ENCODE results near the gene IRAK4. TPM values are rescaled to one million over a fixed set of nuclear protein-coding genes. Genes with fewer than 3 reads are reported as not detected.
"Not testable (repeated sequence)": the region's sequence is repeated elsewhere in the genome, so short reads cannot be mapped to it uniquely, and the experiment has no call there.

IRAK4 gene
- 22.4 TPM for polyA plus RNA-seq (ENCODE audit: insufficient read length)
- long read RNA-seq, donor 1, full-length matches to known transcripts, result 2 of 2 reads
- long read RNA-seq, donor 1, partial matches to known transcripts, result 0 of 2 reads
- long read RNA-seq, donor 1, other reads (novel, unspliced or antisense), result 0 of 2 reads
- long read RNA-seq, donor 2, partial matches to known transcripts, result 0 of 2 reads
- long read RNA-seq, donor 2, other reads (novel, unspliced or antisense), result 0 of 2 reads
- long read RNA-seq, donor 3, full-length matches to known transcripts, result 2 of 11 reads
- long read RNA-seq, donor 3, partial matches to known transcripts, result 9 of 11 reads
- long read RNA-seq, donor 3, other reads (novel, unspliced or antisense), result 0 of 11 reads
- long read RNA-seq, donor 4, result 0 reads
- long read RNA-seq, donor 5, full-length matches to known transcripts, result 1 of 33 reads
- long read RNA-seq, donor 5, partial matches to known transcripts, result 0 of 33 reads
- long read RNA-seq, donor 5, other reads (novel, unspliced or antisense), result 32 of 33 reads
- long read RNA-seq, donor 6, full-length matches to known transcripts, result 3 of 3 reads
- long read RNA-seq, donor 6, partial matches to known transcripts, result 0 of 3 reads
- long read RNA-seq, donor 6, other reads (novel, unspliced or antisense), result 0 of 3 reads
- long read RNA-seq, donor 7, partial matches to known transcripts, result 11 of 14 reads
- long read RNA-seq, donor 7, other reads (novel, unspliced or antisense), result 0 of 14 reads
- long read RNA-seq, donor 8, result 0 reads

DNA sequence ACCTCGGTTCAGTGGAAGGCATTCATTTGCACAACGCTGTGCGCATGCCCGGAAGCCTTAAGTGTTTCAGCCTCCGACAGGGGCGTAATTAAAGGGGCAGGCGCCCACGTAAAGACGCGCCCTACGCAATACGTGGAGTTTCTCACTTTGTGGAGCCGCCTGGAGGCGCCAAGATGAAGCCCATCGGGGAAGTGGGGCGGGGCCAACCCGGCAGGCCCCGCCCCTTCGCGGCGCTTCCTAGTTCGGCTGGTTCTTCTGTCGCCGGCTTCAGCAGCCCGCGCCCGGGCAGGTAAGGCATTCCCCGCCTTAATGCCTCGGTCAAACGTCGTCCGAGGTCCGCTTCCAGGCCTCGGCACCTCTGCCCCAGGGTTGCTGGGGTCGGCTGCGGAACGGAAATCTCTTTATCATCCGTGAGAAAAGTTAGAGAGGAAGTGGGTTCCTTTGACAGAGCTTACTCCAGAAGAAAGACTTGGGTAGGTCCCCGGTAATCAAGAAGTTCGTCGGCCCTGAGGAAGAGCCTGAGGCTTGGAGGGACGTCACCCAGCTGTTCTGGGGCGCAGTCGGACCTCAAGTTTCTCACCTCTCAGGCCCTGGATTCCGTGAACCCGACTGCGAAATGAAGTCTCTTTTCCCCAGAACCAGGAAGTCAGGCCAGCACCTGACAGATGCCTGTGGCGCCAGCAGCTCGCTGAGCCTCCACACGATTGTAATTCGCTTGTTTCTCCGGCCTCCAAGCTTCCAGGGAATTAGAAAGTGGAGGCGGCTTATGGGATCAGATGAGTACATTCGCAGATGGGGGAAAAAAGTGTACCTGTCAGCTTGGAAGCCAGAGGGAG, at the start of gene IRAK4, which contains the start of gene PUS7L:
Gene IRAK4, plus strand, starts transcription at position 224 of the 836 bp plus-strand sequence. CDS start 9,161 bp downstream, outside the sequence.
Gene PUS7L, minus strand, starts transcription at position 63 of the 836 bp plus-strand sequence. CDS start 3,545 bp downstream, outside the sequence.
- DNase-seq, result peak; percentile 98

DNA sequence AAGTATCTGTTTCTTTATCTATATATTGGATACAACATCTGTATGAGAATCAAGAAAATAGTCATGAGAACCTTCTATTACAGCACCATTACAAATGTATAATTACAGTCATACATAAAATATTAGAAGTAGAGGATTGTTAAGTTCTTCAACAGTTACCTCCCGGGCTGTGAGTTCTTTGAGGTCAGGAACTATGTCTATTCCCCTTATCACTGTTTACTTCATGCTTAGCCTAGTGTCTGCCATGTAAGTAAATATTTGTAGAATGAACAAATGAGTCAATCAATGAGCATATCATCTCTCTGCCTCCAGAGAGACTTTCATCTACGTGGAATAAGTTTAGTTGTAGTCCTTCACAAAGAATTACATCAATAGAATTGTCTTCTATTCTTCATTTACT, 47.4 kb upstream of the IRAK4 start:
- no peak for DNase-seq

DNA sequence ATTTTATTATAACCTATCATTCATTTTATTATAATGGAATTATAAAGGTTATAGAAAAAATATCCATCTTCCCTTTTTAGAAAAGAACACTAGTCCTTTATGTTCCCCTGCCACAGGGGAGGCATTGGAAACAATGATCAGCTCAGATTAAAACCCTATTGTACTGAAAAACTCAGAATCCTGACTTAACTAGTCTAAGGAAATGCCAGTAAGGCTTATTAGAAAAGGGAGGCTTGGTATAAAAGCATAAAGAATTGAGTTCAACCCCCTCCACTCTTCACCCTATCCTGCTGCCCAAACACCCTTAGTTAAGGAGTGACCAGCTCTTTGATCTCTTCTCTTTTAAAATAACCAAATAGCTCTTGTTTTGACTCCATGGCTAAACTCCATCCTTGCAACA, 36.1 kb upstream of the IRAK4 start:
- DNase-seq, result no peak

DNA sequence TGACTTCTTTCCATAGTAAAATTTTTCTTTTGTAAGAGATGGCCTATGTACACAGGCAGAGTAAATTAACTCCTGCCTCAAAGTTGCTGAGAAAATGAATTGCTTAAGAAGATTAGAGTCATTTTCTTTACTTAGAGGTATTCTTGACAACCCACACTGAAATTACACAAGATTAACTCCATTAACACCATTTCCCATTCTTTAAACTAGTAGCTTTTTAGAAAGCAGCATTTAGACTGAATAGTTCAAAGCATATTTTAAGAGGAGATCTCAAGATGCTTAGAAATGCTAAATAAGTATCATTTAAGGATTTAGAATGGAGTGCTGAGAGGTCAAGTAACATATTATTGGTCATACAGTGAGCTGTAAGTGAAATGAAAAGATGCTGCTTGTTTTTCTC, 35.6 kb upstream of the IRAK4 start:
- DNase-seq, result no peak

DNA sequence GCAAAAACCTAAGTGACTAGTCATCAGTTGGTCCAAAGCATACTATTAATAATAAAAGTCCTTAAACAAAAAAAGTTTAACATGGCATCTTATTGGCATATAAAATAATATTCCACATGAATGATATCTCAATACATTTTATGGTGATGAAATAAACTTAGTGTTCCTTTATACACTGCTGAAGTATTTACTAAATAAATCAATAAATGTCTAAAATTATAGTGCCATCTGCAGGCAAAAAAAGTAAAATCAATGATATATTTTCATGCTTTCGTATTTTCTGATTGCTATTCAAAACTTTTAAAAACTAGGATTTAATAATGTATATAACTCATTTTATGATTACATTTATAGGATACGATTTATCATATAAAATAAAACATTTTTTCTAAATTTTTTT, 30.6 kb upstream of the IRAK4 start:
- no peak for DNase-seq

DNA sequence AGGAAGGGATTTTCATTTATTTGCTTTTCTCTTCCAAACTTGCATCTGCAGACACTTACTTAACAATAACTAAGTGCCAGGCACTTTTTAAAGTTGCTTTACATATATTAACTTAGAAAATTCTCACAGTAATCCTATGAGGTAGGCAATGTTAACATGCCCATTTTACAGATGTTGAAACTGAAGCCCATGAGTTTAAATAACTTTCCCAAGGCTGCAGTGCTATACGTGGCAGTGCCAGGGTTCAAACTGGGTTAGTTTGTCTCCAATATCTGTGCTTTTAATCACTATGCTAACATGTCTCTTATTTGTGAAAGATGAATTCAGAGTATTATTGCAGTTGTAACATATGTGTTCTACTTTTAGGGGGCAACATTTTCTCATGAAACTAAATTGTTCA, 30.1 kb upstream of the IRAK4 start:
- no peak for DNase-seq

DNA sequence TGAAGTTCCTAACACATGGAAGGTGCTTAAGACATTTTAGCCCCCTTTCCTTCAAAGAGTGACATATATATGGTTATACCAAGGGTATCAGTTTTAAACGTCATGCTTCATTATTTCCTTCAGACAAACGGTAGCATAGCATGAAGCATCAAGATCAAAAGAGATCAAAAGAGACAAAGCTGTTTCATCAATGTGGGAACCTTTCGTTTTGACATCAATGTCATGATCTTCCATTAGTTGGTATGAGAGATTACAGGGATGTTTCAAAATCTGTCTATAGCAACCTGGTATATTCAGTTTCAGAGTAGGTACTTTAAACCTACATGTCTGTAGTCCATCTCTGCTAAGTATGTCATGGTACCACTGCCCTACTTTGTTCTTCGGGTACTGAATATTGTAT, 28.5 kb upstream of the IRAK4 start:
- no peak for DNase-seq

DNA sequence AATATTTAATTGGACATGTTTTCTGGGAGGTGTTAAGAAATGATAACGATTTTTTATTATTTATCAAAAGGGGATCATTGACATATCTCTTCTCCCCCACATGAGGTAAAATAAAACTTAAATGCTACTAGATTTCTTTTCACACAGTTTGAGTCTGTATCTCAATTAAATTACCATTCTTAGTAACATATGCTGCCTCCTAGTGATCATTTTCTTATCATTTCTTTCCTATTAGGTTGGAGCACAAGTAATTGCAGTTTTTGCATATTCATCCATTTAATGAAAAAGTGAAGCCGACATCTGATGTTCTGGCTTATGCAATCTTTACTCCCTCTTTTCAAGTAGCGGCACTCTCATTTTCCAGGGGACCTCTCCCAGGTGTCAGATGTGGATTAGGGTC, 25.1 kb upstream of the IRAK4 start:
- DNase-seq, result no peak

DNA sequence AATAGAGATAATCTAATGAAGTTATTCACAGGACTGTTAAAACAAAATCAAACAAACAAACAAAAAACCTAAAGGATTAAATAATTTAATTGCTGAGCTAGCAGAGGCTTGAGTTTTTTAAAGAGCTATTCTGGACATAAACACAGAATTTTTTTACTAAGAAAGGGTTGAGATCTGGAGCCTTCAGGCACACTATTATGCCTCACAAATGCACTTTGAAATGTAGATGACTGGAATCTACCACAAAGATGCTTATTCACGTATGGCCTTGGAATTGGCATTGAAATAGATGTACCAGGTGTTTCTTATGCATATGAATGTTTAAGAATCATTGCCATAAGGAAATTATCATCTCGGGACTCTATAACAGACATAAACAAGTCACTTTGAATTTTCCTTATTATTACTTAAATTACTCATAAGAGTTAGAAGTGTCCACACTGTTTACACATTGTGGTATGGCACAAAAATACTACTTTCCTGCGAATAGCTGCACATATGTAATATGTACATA, 21.8 kb upstream of the IRAK4 start:
- no peak for DNase-seq

DNA sequence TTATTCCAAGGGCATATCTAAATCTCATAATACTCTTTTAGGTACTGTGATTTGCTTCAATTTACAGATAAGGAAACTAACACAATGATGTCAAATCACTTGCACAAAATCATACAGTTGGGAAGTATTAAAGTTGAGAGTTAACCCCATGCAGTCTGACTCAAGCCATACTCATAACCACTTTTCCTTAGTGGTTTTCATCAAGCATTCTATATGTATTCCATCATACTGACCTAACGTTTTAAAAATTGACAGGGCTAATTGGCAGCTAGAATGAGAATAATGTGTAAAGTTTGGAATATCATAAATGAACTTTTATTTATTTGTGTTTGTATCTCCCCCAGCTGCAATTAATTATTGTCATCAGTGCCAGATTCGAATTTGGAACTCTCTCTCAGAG, 21.1 kb upstream of the IRAK4 start:
- no peak for DNase-seq

DNA sequence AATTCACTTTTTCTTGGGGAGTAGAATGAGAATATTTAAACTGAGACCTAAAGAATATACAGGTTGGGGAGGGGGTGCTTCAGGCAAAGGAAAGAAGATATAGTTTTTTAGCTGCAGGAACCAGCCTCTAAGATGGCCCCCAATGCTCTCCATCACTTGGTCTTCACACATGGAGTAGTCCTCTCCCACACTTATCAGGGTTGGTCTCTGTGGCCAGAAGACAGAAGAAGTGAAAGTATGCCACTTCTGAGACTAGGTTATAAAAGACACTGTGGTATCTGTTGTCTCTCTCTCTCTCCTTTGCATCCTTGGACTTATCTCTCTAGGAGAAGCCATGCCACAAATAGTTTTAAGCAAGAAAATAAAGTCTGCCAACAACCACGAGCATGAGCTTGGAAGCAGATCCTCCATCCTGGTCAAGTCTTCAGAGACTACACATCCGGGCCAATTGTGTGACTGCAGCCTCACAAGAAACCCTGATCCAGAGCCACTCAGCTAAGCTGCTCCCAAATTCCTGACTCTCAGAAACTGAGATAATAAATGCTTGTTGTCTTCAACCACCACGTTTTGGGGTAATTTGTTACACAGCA, 18.1 kb upstream of the IRAK4 start:
- no peak for DNase-seq

DNA sequence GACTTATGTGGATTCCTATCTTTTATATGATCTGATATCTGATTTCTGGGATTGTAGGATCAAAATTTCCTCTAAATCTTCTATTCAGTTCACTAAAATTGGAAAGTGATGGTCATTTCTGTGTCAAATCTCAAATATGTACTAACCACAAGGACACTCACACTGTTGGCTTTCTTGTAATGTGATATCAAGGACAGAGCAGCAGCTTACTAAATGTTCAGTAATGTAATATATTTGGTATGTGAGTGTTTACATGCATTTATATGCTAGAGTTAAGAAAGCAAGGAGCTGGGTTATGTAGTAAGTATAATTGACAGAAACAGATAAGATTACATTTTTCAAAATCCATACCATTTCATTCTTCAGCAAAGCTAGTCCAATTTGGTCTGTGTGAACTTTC, 16.6 kb upstream of the IRAK4 start:
- no peak for DNase-seq

DNA sequence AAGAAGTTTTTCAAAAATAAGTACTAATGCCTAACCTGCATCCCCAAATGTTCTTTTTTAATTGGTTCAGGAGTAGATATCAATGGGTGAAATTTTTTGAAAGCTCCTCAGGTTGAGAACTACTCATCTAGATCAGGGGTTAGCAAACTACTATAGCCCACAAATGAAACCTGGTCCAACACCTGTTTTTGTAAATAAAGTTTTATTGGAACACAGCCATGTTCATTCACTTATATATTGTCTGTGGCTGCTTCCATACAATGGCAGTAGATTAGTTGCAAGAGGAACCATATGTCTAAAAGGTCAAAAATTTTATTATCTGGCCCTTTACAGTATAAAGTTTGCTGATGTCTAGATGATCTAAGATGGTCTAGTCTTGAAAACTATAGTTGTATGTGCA, 13.9 kb upstream of the IRAK4 start:
- DNase-seq, result no peak

DNA sequence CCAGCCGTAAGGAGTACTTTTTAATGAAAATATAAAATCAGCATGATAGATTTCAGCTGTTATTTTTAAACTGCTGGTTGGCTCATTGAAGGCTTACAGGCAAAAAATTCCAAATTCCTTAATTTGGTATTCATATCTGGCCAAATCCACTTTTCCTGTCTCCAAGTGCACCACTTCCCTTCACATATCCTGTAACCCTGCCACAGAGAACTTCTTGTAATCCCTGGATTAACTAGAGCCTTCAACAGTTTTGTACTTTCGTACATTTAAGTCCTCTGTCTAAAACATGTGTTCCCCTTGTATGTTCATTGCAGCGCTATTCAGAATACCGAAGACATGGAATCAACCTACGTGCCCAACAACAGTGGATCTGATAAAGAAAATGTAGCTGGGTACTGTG, 9.7 kb upstream of the IRAK4 start:
- DNase-seq, result no peak

DNA sequence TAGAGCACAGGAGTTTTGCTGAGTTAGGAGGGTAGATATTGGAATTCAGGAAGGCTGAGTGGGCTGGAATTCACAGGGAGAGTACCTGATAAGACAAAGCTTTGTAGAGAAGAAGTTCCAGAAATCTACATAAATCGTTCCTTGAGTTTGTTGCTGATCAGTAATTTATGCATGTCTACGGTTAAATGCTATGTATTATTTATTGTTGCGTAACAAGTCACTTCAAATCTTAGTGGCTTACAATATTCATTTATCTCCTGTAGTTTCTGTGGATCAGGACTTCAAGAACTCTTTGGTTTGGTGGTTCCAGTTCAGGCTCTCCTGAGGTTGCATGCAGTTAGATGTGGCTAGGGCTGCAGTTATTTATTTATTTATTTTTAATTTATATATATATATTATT, 7.9 kb upstream of the IRAK4 start:
- DNase-seq, result no peak

DNA sequence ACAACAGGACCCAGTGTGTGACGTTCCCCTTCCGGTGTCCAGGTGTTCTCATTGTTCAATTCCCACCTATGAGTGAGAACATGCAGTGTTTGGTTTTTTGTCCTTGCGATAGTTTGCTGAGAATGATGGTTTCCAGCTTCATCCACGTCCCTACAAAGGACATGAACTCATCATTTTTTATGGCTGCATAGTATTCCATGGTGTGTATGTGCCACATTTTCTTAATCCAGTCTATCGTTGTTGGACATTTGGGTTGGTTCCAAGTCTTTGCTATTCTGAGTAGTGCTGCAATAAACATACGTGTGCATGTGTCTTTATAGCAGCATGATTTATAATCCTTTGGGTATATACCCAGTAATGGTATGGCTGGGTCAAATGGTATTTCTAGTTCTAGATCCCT, 7.4 kb upstream of the IRAK4 start:
- not testable (repeated sequence) for DNase-seq

DNA sequence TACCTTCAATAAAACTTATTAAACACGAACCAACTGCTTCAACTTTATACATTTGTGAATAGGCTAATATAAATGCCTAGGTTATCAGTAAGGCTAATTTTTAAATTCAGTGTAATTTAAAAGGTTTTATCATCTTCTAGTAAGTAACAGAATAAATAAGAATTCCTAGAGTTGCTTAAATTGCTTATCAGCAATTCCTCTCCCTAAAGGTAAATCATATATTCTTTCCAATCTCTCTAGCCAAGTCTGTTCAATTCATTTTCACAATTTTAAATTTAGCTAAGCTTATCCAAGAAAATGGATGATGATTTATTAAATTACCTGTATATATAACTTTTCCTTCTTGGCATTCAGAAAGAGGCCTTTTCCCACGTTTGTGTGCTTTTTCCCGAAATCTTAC, 4.7 kb upstream of the IRAK4 start:
- no peak for DNase-seq

DNA sequence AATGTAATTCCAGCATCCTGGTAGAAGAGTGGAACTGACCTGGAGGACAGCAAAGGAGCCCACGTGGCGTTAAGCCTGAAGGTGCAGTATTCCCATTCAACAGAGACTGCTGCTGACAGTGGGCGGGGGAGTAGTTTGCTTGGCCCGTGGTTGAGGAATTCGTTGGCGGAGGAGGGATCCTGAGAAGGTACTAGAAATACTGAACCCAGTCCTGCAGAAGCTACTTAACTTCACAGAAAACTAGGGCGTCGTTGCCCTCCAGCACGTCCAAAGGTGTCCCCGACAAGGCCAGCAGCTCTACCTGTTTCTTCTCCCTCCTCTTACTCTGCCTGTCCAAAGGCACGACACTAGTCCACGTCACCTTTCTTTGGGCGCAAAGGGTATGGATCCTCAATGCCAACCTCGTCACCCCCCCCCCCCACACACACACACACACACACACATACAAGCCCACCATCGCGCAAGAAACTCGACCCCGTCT, 464 bp upstream of the IRAK4 start:
- peak; percentile 29 for DNase-seq

DNA sequence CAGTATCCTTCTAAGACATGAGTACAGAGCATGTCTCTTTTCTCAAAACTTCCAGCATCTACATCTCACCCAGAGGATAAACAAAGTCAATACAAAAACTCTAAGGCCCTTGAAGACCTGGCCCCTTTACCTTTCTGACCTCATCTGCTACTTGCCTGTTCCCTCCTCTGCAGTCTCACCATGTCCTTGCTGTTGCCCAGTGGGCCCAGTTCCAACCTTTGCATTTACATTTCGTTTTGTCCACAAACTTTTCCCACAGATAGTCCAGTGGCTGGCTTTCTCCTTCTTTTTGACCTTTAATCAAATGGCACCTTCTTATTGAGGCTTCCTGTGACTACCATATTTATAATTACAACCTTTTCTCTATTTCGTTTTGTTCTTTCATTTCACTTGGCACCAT, 1.6 kb downstream of the IRAK4 start:
- no peak for DNase-seq

DNA sequence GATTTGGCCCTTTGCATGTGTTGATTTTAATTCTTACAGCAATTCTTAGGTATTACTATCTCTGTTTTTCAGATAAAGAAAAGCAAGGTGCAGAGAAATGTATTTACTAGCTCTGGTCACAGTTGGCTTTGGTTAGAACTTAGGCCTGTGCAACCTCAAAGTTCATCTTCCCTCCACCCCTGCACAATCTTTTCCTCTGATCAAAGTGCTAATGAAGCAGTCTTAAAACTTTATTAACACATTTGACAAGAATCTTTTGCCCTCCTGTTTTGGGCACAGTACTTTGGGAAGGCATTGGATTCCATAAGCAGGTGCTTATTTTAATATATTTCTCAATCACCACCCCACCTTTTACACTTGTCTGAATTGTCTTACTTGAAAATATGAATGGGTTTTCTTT, 2.7 kb downstream of the IRAK4 start:
- no peak for DNase-seq

DNA sequence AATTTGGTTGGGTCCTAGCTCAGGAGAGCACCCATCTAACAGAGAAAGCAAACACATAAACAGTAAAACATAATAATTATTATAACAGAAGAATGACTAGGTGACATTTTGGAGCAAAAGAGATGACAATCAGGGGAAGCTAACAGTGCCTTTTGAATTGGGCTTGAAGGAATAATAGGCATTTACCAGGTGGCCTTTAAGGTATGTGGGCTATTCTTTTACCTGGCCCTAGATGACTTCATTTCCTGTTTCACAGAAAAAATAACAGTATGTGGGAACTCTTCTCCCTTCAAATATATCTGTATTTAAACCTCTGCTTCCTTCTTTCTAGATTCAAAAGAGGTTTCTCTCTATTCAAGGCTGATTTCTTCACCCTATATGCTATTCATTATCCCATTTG, 3.8 kb downstream of the IRAK4 start:
- DNase-seq, result no peak

DNA sequence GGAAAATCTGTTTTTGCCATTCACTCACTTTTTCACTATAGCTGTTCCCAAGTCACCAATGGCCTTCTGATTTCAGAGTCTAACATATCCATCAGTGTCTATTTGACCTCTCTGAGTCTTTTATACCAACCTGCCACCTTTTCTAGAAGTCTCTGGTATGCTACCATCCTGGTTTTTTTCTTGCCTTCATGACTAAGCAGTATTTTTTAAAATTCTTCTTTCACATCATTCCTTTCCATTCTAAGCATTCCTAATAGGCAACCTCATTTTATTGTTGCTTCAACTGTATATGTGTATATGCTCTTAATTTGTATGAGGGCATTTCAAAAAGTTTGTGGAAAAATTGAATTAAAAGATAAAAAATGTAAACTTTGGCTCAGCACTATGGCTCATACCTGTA, 5.0 kb downstream of the IRAK4 start:
- no peak for DNase-seq
